H1 (cell line): Measurements from ENCODE around the gene KISS1R. TPM values are rescaled to one million over a fixed set of nuclear protein-coding genes. Genes with fewer than 3 reads are reported as not detected.

Experiments
- CTCF ChIA-PET: fragments of 300-600 bp; sonication (Branson Sonifier 250); formaldehyde crosslinking; loops from one replicate; lab custom pipeline; 2021; ENCODE audit not compliant: partially characterized antibody; lab: Charles Lee
- POLR2A ChIA-PET: fragments of 300-600 bp; sonication (Branson Sonifier 250); formaldehyde crosslinking; loops from one replicate; lab custom pipeline; 2021; ENCODE audit warnings: inconsistent platforms; ENCODE audit not compliant: partially characterized antibody; lab: Charles Lee
- DNase-seq, 2 experiments: peaks; one replicate each; pipeline versions ENCODE4 v3.0.0 to v3.0.0-alpha.2; 2010 to 2022; ENCODE audit warnings: low spot score in 2 of 2, low read depth in 1 of 2, mixed read lengths in 1 of 2
- FAIRE-seq: peaks from 2 replicates; lab custom pipeline; 2011; peaks lifted over from hg19 to GRCh38; lab: Jason Lieb, UNC
- H2AFZ ChIP-seq: 2 replicates; pipeline ENCODE4 v1.8.1; 2012; ENCODE audit warnings: low read length, inconsistent platforms
- H2AK5ac ChIP-seq: 2 replicates; pipeline ENCODE4 v1.6.1; 2013; ENCODE audit warnings: low read depth, low read length
- H2BK120ac ChIP-seq: replicated peaks from 2 replicates; pipeline ENCODE3; 2013; ENCODE audit warnings: low read depth, low read length, inconsistent platforms
- H2BK12ac ChIP-seq: 2 replicates; pipeline ENCODE4 v1.6.1; 2013; ENCODE audit warnings: low read depth, low read length
- H2BK15ac ChIP-seq: 2 replicates; pipeline ENCODE4 v1.6.1; 2013; ENCODE audit warnings: low read length
- H2BK20ac ChIP-seq: 2 replicates; pipeline ENCODE4 v1.6.1; 2013; ENCODE audit warnings: low read length
- H2BK5ac ChIP-seq: 2 replicates; pipeline ENCODE4 v1.6.1; 2013; ENCODE audit warnings: low read depth, low read length
- H3K14ac ChIP-seq: 2 replicates; pipeline ENCODE4 v1.6.1; 2013; ENCODE audit warnings: inconsistent platforms; ENCODE audit not compliant: insufficient read length
- H3K18ac ChIP-seq: 2 replicates; pipeline ENCODE4 v1.6.1; 2013; ENCODE audit warnings: low read length; ENCODE audit errors: extremely low read depth
- H3K23ac ChIP-seq: 2 replicates; pipeline ENCODE4 v1.6.1; 2013; ENCODE audit warnings: inconsistent platforms; ENCODE audit not compliant: insufficient read length
- H3K23me2 ChIP-seq: 2 replicates; pipeline ENCODE4 v1.6.1; 2013; ENCODE audit warnings: low read depth, low read length
- H3K27ac ChIP-seq: 2 replicates; pipeline ENCODE4 v1.6.1; 2011; ENCODE audit warnings: low read depth, low read length, inconsistent platforms
- H3K27me3 ChIP-seq, 4 experiments: replicated peaks in 1 of 4; 1 replicate in 1 of 4; 2 replicates in 3 of 4; pipeline versions ENCODE4 v1.6.1 to v1.8.1; 2011 to 2013; ENCODE audit warnings: low read length in 3 of 4, mild to moderate bottlenecking in 3 of 4, inconsistent platforms in 2 of 4, mixed read lengths in 2 of 4, moderate library complexity in 1 of 4; ENCODE audit not compliant: control insufficient read depth in 3 of 4, insufficient read depth in 3 of 4; ENCODE audit errors: extremely low read depth in 1 of 4
- H3K36me3 ChIP-seq, 4 experiments: 2 replicates each; pipeline versions ENCODE4 v1.6.1 to v1.8.1; 2011 to 2013; ENCODE audit warnings: mild to moderate bottlenecking in 4 of 4, low read length in 3 of 4, moderate library complexity in 2 of 4, control low read depth in 1 of 4, inconsistent platforms in 1 of 4; ENCODE audit not compliant: insufficient read depth in 4 of 4, control insufficient read depth in 2 of 4
- H3K4ac ChIP-seq: replicated peaks from 2 replicates; pipeline ENCODE3; 2013; ENCODE audit warnings: low read length, low read depth, mixed read lengths, inconsistent platforms; ENCODE audit not compliant: insufficient read length
- H3K4me1 ChIP-seq, 4 experiments: replicated peaks in 1 of 4; 1 replicate in 1 of 4; 2 replicates in 3 of 4; pipeline versions ENCODE4 v1.6.1 to v1.8.1; 2011 to 2013; ENCODE audit warnings: low read length in 3 of 4, inconsistent platforms in 2 of 4, mixed read lengths in 1 of 4; ENCODE audit not compliant: insufficient read depth in 4 of 4, control insufficient read depth in 3 of 4
- H3K4me2 ChIP-seq, 2 experiments: 2 replicates each; pipeline versions ENCODE4 v1.6.1 to v1.8.1; 2011 to 2013; ENCODE audit warnings: low read depth in 2 of 2, low read length in 2 of 2, control low read depth in 1 of 2, inconsistent platforms in 1 of 2, mild to moderate bottlenecking in 1 of 2; ENCODE audit not compliant: insufficient read depth in 1 of 2
- H3K4me3 ChIP-seq, 4 experiments: fragments of 200-600, 300-600 bp in 1 of 4; sonication (generic), shearing (Covaris generic), sonication (Bioruptor Twin) in 1 of 4; 2 replicates each; pipeline versions ENCODE4 v1.5.1 to v1.8.1; 2011 to 2016; ENCODE audit warnings: low read length in 4 of 4, low read depth in 3 of 4, control low read depth in 2 of 4, inconsistent platforms in 2 of 4, mild to moderate bottlenecking in 2 of 4, mixed read lengths in 1 of 4, moderate library complexity in 1 of 4; ENCODE audit not compliant: insufficient read depth in 2 of 4; ENCODE audit errors: extremely low read depth in 1 of 4
- H3K56ac ChIP-seq: replicated peaks from 2 replicates; pipeline ENCODE3; 2013; ENCODE audit warnings: low read depth, mild to moderate bottlenecking, mixed read lengths, low read length, inconsistent platforms; ENCODE audit not compliant: insufficient read length
- H3K79me1 ChIP-seq: 2 replicates; pipeline ENCODE4 v1.6.1; 2013; ENCODE audit warnings: low read depth, low read length, control low read depth
- H3K79me2 ChIP-seq, 2 experiments: 2 replicates each; pipeline versions ENCODE4 v1.6.1 to v1.8.1; 2012 to 2013; ENCODE audit warnings: low read length in 2 of 2, mild to moderate bottlenecking in 2 of 2, inconsistent platforms in 1 of 2; ENCODE audit not compliant: insufficient read depth in 2 of 2, control insufficient read depth in 1 of 2
- H3K9ac ChIP-seq, 4 experiments: replicated peaks in 1 of 4; 1 replicate in 1 of 4; 2 replicates in 3 of 4; pipeline versions ENCODE4 v1.6.1 to v1.8.1; 2011 to 2013; ENCODE audit warnings: low read depth in 3 of 4, low read length in 3 of 4, control low read depth in 2 of 4, mild to moderate bottlenecking in 2 of 4, moderate library complexity in 2 of 4, inconsistent platforms in 1 of 4; ENCODE audit errors: extremely low read depth in 1 of 4
- H3K9me3 ChIP-seq, 2 experiments: 2 replicates each; pipeline versions ENCODE4 v1.6.1 to v1.8.1; 2012 to 2013; ENCODE audit warnings: mild to moderate bottlenecking in 2 of 2, moderate library complexity in 2 of 2, control low read depth in 1 of 2, inconsistent platforms in 1 of 2, low read depth in 1 of 2, low read length in 1 of 2, mixed read lengths in 1 of 2; ENCODE audit not compliant: insufficient read depth in 2 of 2
- H4K20me1 ChIP-seq, 2 experiments: replicated peaks in 1 of 2; 2 replicates each; pipeline versions ENCODE3 to v1.8.1; 2011 to 2013; ENCODE audit warnings: inconsistent platforms in 2 of 2, low read length in 2 of 2, mild to moderate bottlenecking in 1 of 2; ENCODE audit not compliant: insufficient read depth in 2 of 2, control insufficient read depth in 1 of 2
- H4K5ac ChIP-seq: 2 replicates; pipeline ENCODE4 v1.6.1; 2013; ENCODE audit warnings: low read length, low read depth, mixed read lengths, inconsistent platforms; ENCODE audit not compliant: insufficient read length
- H4K8ac ChIP-seq: 2 replicates; pipeline ENCODE4 v1.8.0; 2013; ENCODE audit warnings: mild to moderate bottlenecking, moderate library complexity, low read length, inconsistent platforms; ENCODE audit not compliant: insufficient read depth; ENCODE audit errors: extremely low read depth
- H4K91ac ChIP-seq: replicated peaks from 2 replicates; pipeline ENCODE3; 2013; ENCODE audit warnings: low read length, mixed read lengths, inconsistent platforms; ENCODE audit not compliant: insufficient read length
- ASH2L ChIP-seq: fragments of 200-600, 300-600 bp; sonication (generic); IDR thresholded peaks from one replicate; pipeline ENCODE4 v1.7.1; 2017; ENCODE audit warnings: low read length
- ATF2 ChIP-seq: IDR thresholded peaks from 2 replicates; pipeline ENCODE4 v1.6.1; 2012; ENCODE audit warnings: low read length, inconsistent platforms
- CEBPB ChIP-seq: IDR thresholded peaks from 2 replicates; pipeline ENCODE4 v1.6.1; 2012; ENCODE audit warnings: low read depth, low read length
- CREB1 ChIP-seq: IDR thresholded peaks from 2 replicates; pipeline ENCODE4 v1.6.1; 2012; ENCODE audit warnings: inconsistent platforms
- EP300 ChIP-seq, 2 experiments: IDR thresholded peaks; 1 replicate in 1 of 2; 2 replicates in 1 of 2; pipeline ENCODE4 v1.6.1; 2011 to 2012; ENCODE audit warnings: low read depth in 2 of 2, low read length in 2 of 2, mild to moderate bottlenecking in 2 of 2, borderline replicate concordance in 1 of 2, inconsistent platforms in 1 of 2, moderate library complexity in 1 of 2
- FOSL1 ChIP-seq: IDR thresholded peaks from 2 replicates; pipeline ENCODE4 v1.6.1; 2011; ENCODE audit warnings: mild to moderate bottlenecking, low read depth, low read length, moderate library complexity; ENCODE audit not compliant: insufficient read depth
- NRF1 ChIP-seq: IDR thresholded peaks from 2 replicates; pipeline ENCODE4 v1.6.1; 2011; ENCODE audit warnings: mild to moderate bottlenecking, low read depth, low read length, improper control_type of control experiment
- RNF2 ChIP-seq: fragments of 200-900, 300-1000 bp; sonication (generic); IDR thresholded peaks from 2 replicates; pipeline ENCODE4 v1.7.1; 2016; ENCODE audit warnings: borderline replicate concordance, low read depth, mild to moderate bottlenecking, antibody characterized with exemption, low read length; ENCODE audit not compliant: poor library complexity, severe bottlenecking; ENCODE audit errors: missing control alignments
- SP1 ChIP-seq: IDR thresholded peaks from 2 replicates; pipeline ENCODE4 v1.6.1; 2011; ENCODE audit warnings: low read depth, low read length
- SP2 ChIP-seq: IDR thresholded peaks from 2 replicates; pipeline ENCODE4 v1.6.1; 2012; ENCODE audit warnings: mild to moderate bottlenecking, low read length, inconsistent platforms
- TAF7 ChIP-seq: optimal IDR thresholded peaks from 2 replicates; pipeline ENCODE3; 2011; ENCODE audit warnings: low read depth, mild to moderate bottlenecking, inconsistent platforms, low read length, moderate library complexity, borderline replicate concordance
- WGBS, 2 experiments: shearing (Covaris generic) in 1 of 2; methylation state at CpG; one replicate each; pipeline versions ENCODE4 v1.1.6 to v1.1.7; 2013 to 2015; ENCODE audit warnings: low lambda C conversion rate in 2 of 2, mixed read lengths in 2 of 2, inconsistent platforms in 1 of 2, low coverage in 1 of 2, missing lambda C conversion rate in 1 of 2; ENCODE audit not compliant: insufficient replicate concordance in 2 of 2, insufficient coverage in 1 of 2, insufficient read length in 1 of 2; ENCODE audit errors: extremely low coverage in 1 of 2, missing lambda C conversion rate in 1 of 2; 5-methylcytosine and 5-hydroxymethylcytosine counted together
- polyA plus RNA-seq, 7 experiments: library from polyadenylated mRNA; depleted of rRNA in 3 of 7; stranded (reverse) in 5 of 7; unstranded in 2 of 7; fragments of >200 nt in 5 of 7; fragments of 200-250 nt in 2 of 7; gene quantifications; 1 replicate in 5 of 7; 2 replicates in 1 of 7; 4 replicates in 1 of 7; pipeline versions ENCODE4 v1.2.1 to v1.2.3, GENCODE V29; 2011 to 2013; ENCODE audit warnings: missing spikeins in 2 of 7, mixed read lengths in 2 of 7
- total RNA-seq: library from RNA; stranded (reverse); fragmentation: NEBNext Ultra II Directional; extraction: Animal tissue kit (Norgen Biotek cat#: 25700); gene quantifications from 2 replicates; pipeline ENCODE4 v1.2.1, GENCODE V29; 2021

The KISS1R gene
- total and polyA plus RNA-seq, 2 of the 8 experiments (the other 6 are each of a cell fraction or from before 2014, with no cell fraction given) = 2.3 to 2.7 TPM

- ChIA-PET CTCF (interaction anchor here (0.7 to 3.1 kb wide), 5 partner anchors 9 to 108 kb away, joined by 3 to 16 read pairs (median 5); no protein-coding TSS in a partner anchor), POLR2A (interaction anchor here (0.6 to 11.5 kb wide), 7 partner anchors 10 to 148 kb away, joined by 3 to 82 read pairs (median 4); partner anchors contain the start of genes ELANE, MED16, RNU6-2 and RNU6-9)
- no peak overlapping the region for H3K27ac ChIP-seq
- H4K8ac ChIP-seq = no peak overlapping the region; the same call in 1 of the 2 replicates
- H3K79me1 ChIP-seq = peaks cover 2% of the 10 kb centered on the region
- H3K79me2 ChIP-seq = no peaks in the 10 kb centered on the region
- H3K18ac ChIP-seq = peak overlapping the region; percentile 48; the same call in 1 of the 2 replicates
- H4K20me1 ChIP-seq = peaks cover 4 to 5% of the 10 kb centered on the region in 2 experiments
- no peak overlapping the region; the same call in 1 of the 2 replicates for H2AK5ac ChIP-seq
- no peak overlapping the region for H4K5ac ChIP-seq
- H3K14ac ChIP-seq = no peak overlapping the region
- H3K4me2 ChIP-seq = no peak overlapping the region
- H2BK12ac ChIP-seq = peak overlapping the region; percentile 68; the same call in 1 of the 2 replicates
- no peak overlapping the region for H3K4me3 ChIP-seq
- no peak overlapping the region for H4K91ac ChIP-seq
- H2AFZ ChIP-seq = no peak overlapping the region
- no peak overlapping the region for H2BK120ac ChIP-seq
- H2BK20ac ChIP-seq = no peak overlapping the region
- H3K36me3 ChIP-seq = peaks cover 0 to 12% (median 0%) of the 10 kb centered on the region in 4 experiments; a peak in 3 of 8 replicates
- peaks cover 0 to 12% (median 4%) of the 10 kb centered on the region in 4 experiments; a peak in 5 of 7 replicates for H3K4me1 ChIP-seq
- H3K56ac ChIP-seq = no peak overlapping the region
- H3K4ac ChIP-seq = no peak overlapping the region
- H3K9me3 ChIP-seq = peaks cover 0 to 3% of the 10 kb centered on the region in 2 experiments; a peak in 1 of 4 replicates
- H2BK5ac ChIP-seq = peak overlapping the region; percentile 56; the same call in 1 of the 2 replicates
- H3K9ac ChIP-seq = no peak overlapping the region
- WGBS, 2 experiments = 92% methylated on average over 16 of the region's 22 CpGs; no CpG with 5 or more reads in 1 of the 2 experiments
- H3K23me2 ChIP-seq = no peaks in the 10 kb centered on the region
- no peak overlapping the region for H3K23ac ChIP-seq
- H2BK15ac ChIP-seq = peak overlapping the region; percentile 40; the same call in 1 of the 2 replicates
- FAIRE-seq (no peak), DNase-seq (no peak)
- no peaks in the 10 kb centered on the region for H3K27me3 ChIP-seq
- TF ChIP-seq CREB1 (no peak), SP2 (no peak), EP300 (IDR thresholded peaks at IDR 0.05; ENCODE audit: borderline replicate concordance in 1 of 2, low read depth in 2 of 2, low read length in 2 of 2) (no peak), NRF1 (no peak), RNF2 (no peak), FOSL1 (no peak), TAF7 (no peak), SP1 (no peak), ASH2L (no peak), CEBPB (no peak), ATF2 (no peak)
Observed at GRCh38 chr19:873561-874041, 43.5 kb upstream of the KISS1R start.
